Suprapubic skin (tissue), 4 donors: ENCODE data around the gene PTOV1.

Experiments used
- CTCF ChIP-seq, 2 donors: fragments of 200-600 bp in 1 of 2; fragments of 450-650 bp in 1 of 2; sonication (generic) in 1 of 2; IDR thresholded peaks; one replicate each; pipeline ENCODE4 v1.5.1; 2016 to 2019; ENCODE audit warnings: antibody characterized with exemption in 2 of 2, mild to moderate bottlenecking in 1 of 2, moderate library complexity in 1 of 2
- EP300 ChIP-seq: sonication (generic); formaldehyde crosslinking; IDR thresholded peaks from one replicate; pipeline ENCODE4 v1.6.1; 2017; ENCODE audit warnings: antibody characterized with exemption
- POLR2A ChIP-seq, 2 donors: fragments of 450-650 bp; IDR thresholded peaks; one replicate each; pipeline ENCODE4 v1.6.1; 2017; ENCODE audit warnings: antibody characterized with exemption in 2 of 2, mild to moderate bottlenecking in 2 of 2, moderate library complexity in 2 of 2
- POLR2AphosphoS5 ChIP-seq, 3 donors: sonication (generic); formaldehyde crosslinking; IDR thresholded peaks; one replicate each; pipeline ENCODE4 v1.6.1; 2017; ENCODE audit warnings: antibody characterized with exemption in 3 of 3

GRCh38 chr19:49862391-49863253, 11.7 kb downstream of the PTOV1 start:
- TF ChIP-seq CTCF (IDR thresholded peaks at IDR 0.05) (no peak), POLR2A (IDR thresholded peaks at IDR 0.05) (no peak), POLR2AphosphoS5 (IDR thresholded peaks at IDR 0.05) (no peak), EP300 (no peak)
